Left ventricle myocardium inferior (tissue), 1 donor: ENCODE data around the gene SLC48A1. TPM values are rescaled to one million over a fixed set of nuclear protein-coding genes. Genes with fewer than 3 reads are reported as not detected.

Source experiments
- DNase-seq: peaks from one replicate; pipeline ENCODE4 v3.0.0-alpha.2; 2020
- H3K27ac ChIP-seq: fragments of 200-600 bp; replicated peaks from 2 replicates; pipeline ENCODE4 v1.8.0; 2021
- H3K27me3 ChIP-seq: fragments of 200-600 bp; 2 replicates; pipeline ENCODE4 v1.8.0; 2021; ENCODE audit warnings: low read depth
- H3K36me3 ChIP-seq: fragments of 200-600 bp; 2 replicates; pipeline ENCODE4 v1.8.0; 2021
- H3K4me1 ChIP-seq: fragments of 200-600 bp; 2 replicates; pipeline ENCODE4 v1.8.0; 2021
- H3K4me3 ChIP-seq: fragments of 200-600 bp; 2 replicates; pipeline ENCODE4 v1.8.0; 2021; ENCODE audit warnings: mild to moderate bottlenecking, moderate library complexity
- H3K9me3 ChIP-seq: fragments of 200-600 bp; replicated peaks from 2 replicates; pipeline ENCODE4 v1.8.0; 2021
- CTCF ChIP-seq: fragments of 200-600 bp; IDR thresholded peaks from 2 replicates; pipeline ENCODE4 v1.8.0; 2021; ENCODE audit warnings: antibody characterized with exemption, mild to moderate bottlenecking, borderline replicate concordance
- intact Hi-C: fragments of 100-400 bp; cut with micrococcal nuclease; formaldehyde crosslinking; loops from one replicate; pipeline ENCODE4 v1.11.0; 2022
- total RNA-seq: library from RNA; stranded (reverse); fragmentation: NEBNext Ultra II Directional; extraction: Animal tissue kit (Norgen Biotek cat#: 25700); gene quantifications from one replicate; pipeline ENCODE4 v1.2.1, GENCODE V29; 2021
- donor health status: DM: no; HTN: yes; CAD: no; lungs with severe emphysema.

Gene SLC48A1
- total RNA-seq, 1 donor from 2014 or later = 25.3 TPM

GRCh38 chr12:47819896-47820630 is 47.0 kb downstream of the SLC48A1 start, which contains the start of gene HDAC7:
HDAC7 (minus strand) TSS chr12:47819903; CDS start chr12:47819785, 118 bp downstream.
- Histone ChIP-seq H3K9me3 (no peaks in the 10 kb centered on the region), H3K27ac (peak within 1 kb of the TSS; percentile 99), H3K4me3 (peak within 1 kb of the TSS; percentile 88), H3K27me3 (no peaks in the 10 kb centered on the region), H3K36me3 (no peaks in the 10 kb centered on the region), H3K4me1 (peaks cover 94% of the 10 kb centered on the region)
- intact Hi-C loops = no loop called here
- TF ChIP-seq CTCF = no peak
- peak; percentile 94 for DNase-seq

- H3K36me3 ChIP-seq = no peaks in the 10 kb centered on the region
- no peak for TF ChIP-seq CTCF
- intact Hi-C loops = no loop called here
- no peaks in the 10 kb centered on the region for H3K27me3 ChIP-seq
- peak; percentile 85 for DNase-seq
- H3K4me1 ChIP-seq = peaks cover 94% of the 10 kb centered on the region
- no peaks in the 10 kb centered on the region for H3K9me3 ChIP-seq
- H3K4me3 ChIP-seq = peak overlapping the region; percentile 88
- peak overlapping the region; percentile 99 for H3K27ac ChIP-seq
These were observed 47.8 kb downstream of the SLC48A1 start for GRCh38 chr12:47820631-47821345.

GRCh38 chr12:47821346-47821706 is 48.3 kb downstream of the SLC48A1 start:
- no peak for TF ChIP-seq CTCF
- H3K36me3 ChIP-seq = no peaks in the 10 kb centered on the region
- H3K9me3 ChIP-seq = no peaks in the 10 kb centered on the region
- peak overlapping the region; percentile 88 for H3K4me3 ChIP-seq
- H3K27ac ChIP-seq = peak overlapping the region; percentile 99
- no peaks in the 10 kb centered on the region for H3K27me3 ChIP-seq
- peaks cover 94% of the 10 kb centered on the region for H3K4me1 ChIP-seq
- DNase-seq = no peak
- intact Hi-C loops = no loop called here

- H3K27me3 ChIP-seq = no peaks in the 10 kb centered on the region
- intact Hi-C loops = no loop called here
- no peaks in the 10 kb centered on the region for H3K36me3 ChIP-seq
- peaks cover 94% of the 10 kb centered on the region for H3K4me1 ChIP-seq
- H3K27ac ChIP-seq = peak overlapping the region; percentile 99
- H3K9me3 ChIP-seq = no peaks in the 10 kb centered on the region
- no peak for DNase-seq
- no peak for TF ChIP-seq CTCF
- no peak overlapping the region for H3K4me3 ChIP-seq
These were observed 49.4 kb downstream of the SLC48A1 start for GRCh38 chr12:47822401-47822800.

- no peaks in the 10 kb centered on the region for H3K36me3 ChIP-seq
- peaks cover 94% of the 10 kb centered on the region for H3K4me1 ChIP-seq
- no peaks in the 10 kb centered on the region for H3K27me3 ChIP-seq
- H3K4me3 ChIP-seq = no peak overlapping the region
- no peak for TF ChIP-seq CTCF
- intact Hi-C loops = no loop called here
- no peaks in the 10 kb centered on the region for H3K9me3 ChIP-seq
- DNase-seq = no peak
- peak overlapping the region; percentile 99 for H3K27ac ChIP-seq
These were observed 49.8 kb downstream of the SLC48A1 start for GRCh38 chr12:47822863-47823262.
